DMS153 (cell line): Measurements from ENCODE around the gene MAGEL2.
"Not testable (repeated sequence)": the region's sequence is repeated elsewhere in the genome, so short reads cannot be mapped to it uniquely, and the experiment has no call there.

Experiments used
- DNase-seq: peaks from one replicate; lab custom pipeline; 2025; lab: John Stamatoyannopoulos, UW

The MAGEL2 gene

DNA sequence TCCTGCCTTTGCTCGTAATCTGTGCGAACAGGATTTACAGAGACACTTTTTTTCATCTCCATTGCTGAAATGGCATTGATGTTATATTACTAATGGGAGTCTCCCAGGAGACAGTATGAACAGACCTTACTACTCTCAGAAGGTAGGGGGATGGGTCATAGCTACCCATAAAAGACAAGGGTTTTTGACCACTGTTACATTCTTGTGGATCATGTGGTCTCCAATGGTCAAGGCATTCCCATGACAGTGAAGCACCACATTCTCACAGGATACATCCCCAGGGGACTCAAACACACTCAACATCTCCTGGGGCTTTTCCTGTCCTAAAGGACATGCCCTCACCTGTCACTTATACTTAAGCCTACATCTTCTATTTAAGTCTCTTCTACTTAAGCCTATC is 41.4 kb downstream of the MAGEL2 start:
- no peak for DNase-seq

DNA sequence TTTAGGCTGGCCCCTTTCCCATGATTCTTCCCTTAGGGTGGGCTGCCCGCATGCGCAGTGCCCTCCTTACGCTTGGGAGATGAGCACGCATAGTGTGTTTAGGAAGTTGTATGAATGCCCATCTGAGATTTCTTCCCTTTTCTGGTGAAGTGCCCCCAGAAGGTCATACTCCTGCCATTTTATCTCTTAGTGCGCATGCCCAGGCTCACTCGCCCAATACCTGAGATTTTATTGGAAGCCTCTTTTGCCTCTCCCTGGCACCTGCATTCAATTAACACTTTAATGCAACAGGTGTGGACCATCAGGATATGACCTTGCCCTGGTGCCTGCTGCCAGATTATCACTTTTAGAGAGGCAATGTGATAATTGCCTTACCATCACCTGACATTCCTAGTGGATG is 45.5 kb downstream of the MAGEL2 start:
- DNase-seq = no peak

DNA sequence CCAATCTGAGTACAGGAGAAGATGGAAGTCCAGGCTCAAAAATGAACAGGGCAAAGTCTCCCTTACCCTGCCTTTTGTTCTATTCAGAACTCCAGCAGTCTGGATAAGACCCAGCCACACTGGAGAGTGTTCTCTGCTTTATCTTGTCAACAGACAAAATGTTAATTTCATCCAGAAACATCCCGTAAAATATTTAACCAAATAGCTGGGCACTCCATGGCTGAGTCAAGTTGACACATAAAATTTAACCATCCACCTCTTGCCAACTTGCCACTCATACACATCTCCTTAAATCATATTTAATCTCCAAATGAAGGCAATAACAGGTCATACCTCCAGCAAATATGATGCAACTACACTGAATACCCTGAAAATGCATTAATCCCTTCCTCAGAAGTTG is 48.6 kb downstream of the MAGEL2 start:
- no peak for DNase-seq

DNA sequence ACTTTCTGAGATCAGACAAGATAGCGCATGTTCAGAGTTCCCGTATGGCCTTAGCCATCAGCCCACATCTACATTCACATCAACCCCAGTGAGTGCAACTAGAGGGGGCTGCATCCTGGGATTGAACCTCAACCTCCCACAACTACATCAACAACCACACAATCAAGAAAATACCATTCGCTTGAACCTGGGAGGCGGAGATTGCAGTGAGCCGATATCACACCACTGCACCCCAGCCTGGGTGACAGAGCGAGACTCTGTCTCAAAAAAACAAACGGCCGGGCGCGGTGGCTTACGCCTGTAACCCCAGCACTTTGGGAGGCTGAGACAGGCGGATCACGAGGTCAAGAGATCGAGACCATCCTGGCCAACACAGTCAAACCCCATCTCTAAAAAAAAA is 50.4 kb downstream of the MAGEL2 start:
- not testable (repeated sequence) for DNase-seq

DNA sequence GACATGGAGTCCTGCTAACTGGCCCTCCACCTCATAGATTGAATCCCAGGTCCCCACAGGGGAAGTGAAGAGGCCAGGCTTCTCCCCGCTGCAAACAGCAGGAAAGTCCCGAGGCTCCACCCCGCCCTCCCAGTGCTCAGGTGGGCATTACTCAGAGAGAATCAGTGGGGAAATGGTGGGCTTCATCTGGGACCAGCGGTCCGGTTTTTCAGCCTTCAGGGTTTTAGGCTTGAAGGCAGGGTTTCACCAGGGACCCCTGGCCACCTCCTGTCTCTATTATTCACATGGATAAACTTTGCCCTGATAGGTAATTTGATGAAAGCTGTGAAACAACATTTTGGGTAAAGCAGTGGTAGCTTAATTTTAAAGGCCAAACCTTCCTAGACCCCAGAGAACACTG is 50.9 kb downstream of the MAGEL2 start:
- DNase-seq = no peak

DNA sequence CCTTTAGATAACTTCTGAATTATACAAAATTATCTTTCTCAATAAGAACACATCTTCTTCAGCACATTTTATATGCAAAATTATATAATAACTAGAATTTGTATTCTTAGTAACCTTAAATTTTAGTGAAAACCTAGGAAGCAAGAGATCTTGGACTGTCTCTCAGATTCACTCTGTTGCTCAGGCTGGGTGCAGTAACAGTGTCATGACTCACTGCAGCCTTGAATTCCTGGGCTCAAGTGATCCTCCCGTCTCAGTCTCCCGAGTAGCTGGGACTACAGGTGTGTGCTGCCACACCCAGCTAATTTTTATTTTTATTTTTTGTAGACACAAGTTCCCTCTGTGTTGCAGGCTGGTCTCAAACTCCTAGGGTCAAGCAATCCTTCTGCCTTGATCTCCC is 52.3 kb downstream of the MAGEL2 start:
- DNase-seq = no peak

DNA sequence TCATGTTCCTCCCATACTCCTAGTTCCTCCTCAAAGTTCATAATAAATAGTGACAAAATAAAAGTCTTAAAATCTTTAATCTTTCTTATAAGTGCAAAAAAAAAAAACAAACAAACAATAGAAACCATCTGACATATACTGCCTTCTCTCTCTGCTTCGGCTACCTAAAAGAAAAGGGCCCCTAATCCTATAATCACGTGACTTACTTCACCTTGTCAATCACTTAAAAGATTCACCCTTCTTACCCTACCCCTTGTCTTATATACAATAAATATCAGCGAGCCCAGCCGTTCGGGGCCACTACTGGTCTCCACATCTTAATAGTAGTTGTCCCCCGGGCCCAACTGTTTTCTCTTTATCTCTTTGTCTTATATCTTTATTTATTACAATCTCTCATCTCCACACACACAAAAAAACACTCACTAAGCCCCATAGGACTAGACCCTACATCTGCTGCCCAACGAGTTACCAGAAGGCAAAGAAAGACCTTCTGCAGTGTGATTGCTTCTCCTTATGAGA is 53.4 kb downstream of the MAGEL2 start:
- DNase-seq = no peak
